Stomach (tissue), 4 donors: ENCODE measurements around the gene SGO1.

Source experiments
- POLR2A ChIP-seq, 4 donors: fragments of 450-650 bp; IDR thresholded peaks; one replicate each; pipeline ENCODE4 v1.6.1; 2016; ENCODE audit warnings: antibody characterized with exemption in 4 of 4, control low read depth in 2 of 4, mild to moderate bottlenecking in 1 of 4, moderate library complexity in 1 of 4
- TF ChIP-seq, protein P1 (sequence below), 7 experiments: fragments of 450-650 bp in 4 of 7; fragments of 200-600 bp in 3 of 7; sonication (generic) in 3 of 7; IDR thresholded peaks; one replicate each; pipeline ENCODE4 v1.5.1; 2016 to 2019; ENCODE audit warnings: antibody characterized with exemption in 7 of 7, control low read depth in 2 of 7, mild to moderate bottlenecking in 1 of 7

DNA sequence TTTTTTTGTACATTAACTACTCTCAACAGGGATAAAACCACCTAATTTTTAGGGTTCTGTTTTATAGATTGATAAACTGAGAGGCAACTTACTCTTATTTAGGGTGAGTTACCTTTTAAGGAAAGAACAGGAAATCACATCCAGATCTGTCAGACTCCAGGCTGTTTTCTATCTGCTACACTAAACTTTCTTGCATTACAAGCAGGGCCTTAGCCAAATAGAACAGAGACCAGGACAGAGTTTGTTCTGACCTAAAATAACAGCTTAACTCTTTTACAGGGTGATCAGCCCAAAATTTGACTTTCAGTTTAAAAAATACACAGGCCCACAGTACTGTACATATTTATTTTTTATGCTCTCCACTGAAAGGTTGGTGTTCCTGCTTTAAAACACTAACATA, 38.6 kb downstream of the SGO1 start:
- TF ChIP-seq POLR2A (IDR thresholded peaks at IDR 0.05), result no peak
- TF ChIP-seq, protein P1, sequence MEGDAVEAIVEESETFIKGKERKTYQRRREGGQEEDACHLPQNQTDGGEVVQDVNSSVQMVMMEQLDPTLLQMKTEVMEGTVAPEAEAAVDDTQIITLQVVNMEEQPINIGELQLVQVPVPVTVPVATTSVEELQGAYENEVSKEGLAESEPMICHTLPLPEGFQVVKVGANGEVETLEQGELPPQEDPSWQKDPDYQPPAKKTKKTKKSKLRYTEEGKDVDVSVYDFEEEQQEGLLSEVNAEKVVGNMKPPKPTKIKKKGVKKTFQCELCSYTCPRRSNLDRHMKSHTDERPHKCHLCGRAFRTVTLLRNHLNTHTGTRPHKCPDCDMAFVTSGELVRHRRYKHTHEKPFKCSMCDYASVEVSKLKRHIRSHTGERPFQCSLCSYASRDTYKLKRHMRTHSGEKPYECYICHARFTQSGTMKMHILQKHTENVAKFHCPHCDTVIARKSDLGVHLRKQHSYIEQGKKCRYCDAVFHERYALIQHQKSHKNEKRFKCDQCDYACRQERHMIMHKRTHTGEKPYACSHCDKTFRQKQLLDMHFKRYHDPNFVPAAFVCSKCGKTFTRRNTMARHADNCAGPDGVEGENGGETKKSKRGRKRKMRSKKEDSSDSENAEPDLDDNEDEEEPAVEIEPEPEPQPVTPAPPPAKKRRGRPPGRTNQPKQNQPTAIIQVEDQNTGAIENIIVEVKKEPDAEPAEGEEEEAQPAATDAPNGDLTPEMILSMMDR (IDR thresholded peaks at IDR 0.05), result no peak
